SK-N-SH treated with all-trans-retinoic acid at 6 μM for 48 hours (cell line): ENCODE data around the gene CDC14B.

Experiments used
- ATAC-seq: fragments of 200-7000 bp; cut with Tn5 transposase; 3 replicates; pipeline ENCODE4 v1.9.1; 2020; ENCODE audit warnings: mild to moderate bottlenecking, moderate library complexity
- ARNTL ChIP-seq: fragments of 450-650 bp; formaldehyde crosslinking; IDR thresholded peaks from 2 replicates; pipeline ENCODE4 v1.5.0; 2020; ENCODE audit warnings: low read depth, mild to moderate bottlenecking, moderate library complexity, borderline replicate concordance
- CSDC2 ChIP-seq: fragments of 250-450 bp; sonication (Bioruptor Pico); IDR thresholded peaks from 2 replicates; pipeline ENCODE4 v1.5.0; 2020; ENCODE audit warnings: mild to moderate bottlenecking, moderate library complexity
- GLIS3 ChIP-seq: fragments of 250-450 bp; sonication (Bioruptor Pico); IDR thresholded peaks from 2 replicates; pipeline ENCODE4 v1.5.0; 2020; ENCODE audit warnings: mild to moderate bottlenecking, moderate library complexity
- PPARA ChIP-seq: fragments of 250-450 bp; sonication (Bioruptor Pico); IDR thresholded peaks from 2 replicates; pipeline ENCODE4 v1.5.0; 2020; ENCODE audit warnings: mild to moderate bottlenecking, borderline replicate concordance
- TCF4 ChIP-seq: fragments of 250-450 bp; sonication (Bioruptor Pico); IDR thresholded peaks from 2 replicates; pipeline ENCODE4 v1.8.0; 2021; ENCODE audit warnings: mild to moderate bottlenecking, moderate library complexity, borderline replicate concordance
- TOX ChIP-seq: fragments of 250-450 bp; sonication (Bioruptor Pico); IDR thresholded peaks from 2 replicates; pipeline ENCODE4 v1.8.0; 2021; ENCODE audit warnings: mild to moderate bottlenecking, moderate library complexity, borderline replicate concordance
- ZC3H10 ChIP-seq: fragments of 250-450 bp; sonication (Bioruptor Pico); IDR thresholded peaks from 2 replicates; pipeline ENCODE4 v1.5.1; 2021; ENCODE audit warnings: mild to moderate bottlenecking, moderate library complexity
- ZFP3 ChIP-seq: fragments of 250-450 bp; sonication (Bioruptor Pico); IDR thresholded peaks from 2 replicates; pipeline ENCODE4 v1.5.0; 2020; ENCODE audit warnings: mild to moderate bottlenecking, moderate library complexity
- ZFP30 ChIP-seq: fragments of 450-650 bp; formaldehyde crosslinking; IDR thresholded peaks from 2 replicates; pipeline ENCODE4 v1.5.0; 2022; ENCODE audit warnings: mild to moderate bottlenecking, moderate library complexity
- ZNF565 ChIP-seq: fragments of 450-650 bp; formaldehyde crosslinking; conservative IDR thresholded peaks from 2 replicates; pipeline ENCODE4 v1.5.0; 2020; ENCODE audit warnings: low read depth, mild to moderate bottlenecking, moderate library complexity
- ZNF8 ChIP-seq: fragments of 450-650 bp; formaldehyde crosslinking; IDR thresholded peaks from 2 replicates; pipeline ENCODE4 v1.5.0; 2020; ENCODE audit warnings: mild to moderate bottlenecking, moderate library complexity
- TF ChIP-seq, protein P1 (sequence below): fragments of 250-450 bp; sonication (Bioruptor Pico); IDR thresholded peaks from 2 replicates; pipeline ENCODE4 v1.8.0; 2020; ENCODE audit warnings: mild to moderate bottlenecking, moderate library complexity, borderline replicate concordance
- TF ChIP-seq, protein P2 (sequence below): fragments of 250-450 bp; sonication (Bioruptor Pico); IDR thresholded peaks from 2 replicates; pipeline ENCODE4 v1.5.1; 2020; ENCODE audit warnings: low read depth, mild to moderate bottlenecking, moderate library complexity
- TF ChIP-seq, protein P3 (sequence below): fragments of 250-450 bp; sonication (Bioruptor Pico); IDR thresholded peaks from 2 replicates; pipeline ENCODE4 v1.5.1; 2021; ENCODE audit warnings: mild to moderate bottlenecking, moderate library complexity
- TF ChIP-seq, protein P4 (sequence below): fragments of 250-450 bp; sonication (Bioruptor Pico); IDR thresholded peaks from 2 replicates; pipeline ENCODE4 v1.8.0; 2021; ENCODE audit warnings: low read depth, mild to moderate bottlenecking, moderate library complexity, borderline replicate concordance
- TF ChIP-seq, protein P5 (sequence below): fragments of 250-450 bp; sonication (Bioruptor Pico); IDR thresholded peaks from 2 replicates; pipeline ENCODE4 v1.5.0; 2020; ENCODE audit warnings: mild to moderate bottlenecking, moderate library complexity

The CDC14B gene

DNA sequence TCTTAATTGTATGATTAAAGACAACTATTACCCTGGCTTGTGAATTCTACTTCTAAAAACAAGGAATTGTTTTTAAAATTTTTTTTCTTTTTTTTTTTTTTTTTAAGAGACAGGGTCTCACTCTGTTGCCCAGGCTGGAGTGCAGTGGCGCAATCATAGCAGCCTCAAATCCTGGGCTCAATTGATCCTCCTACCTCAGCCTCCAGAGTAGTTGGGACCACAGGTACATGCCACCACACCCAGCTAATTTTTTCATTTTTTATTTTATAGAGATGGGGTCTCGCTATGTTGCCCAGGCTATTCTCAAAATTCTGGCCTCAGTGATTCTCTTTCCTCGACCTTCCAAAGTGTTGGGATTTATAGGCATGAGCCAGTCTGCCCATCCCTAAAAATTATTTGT is 107.4 kb downstream of the CDC14B start:
- TF ChIP-seq, protein P1, sequence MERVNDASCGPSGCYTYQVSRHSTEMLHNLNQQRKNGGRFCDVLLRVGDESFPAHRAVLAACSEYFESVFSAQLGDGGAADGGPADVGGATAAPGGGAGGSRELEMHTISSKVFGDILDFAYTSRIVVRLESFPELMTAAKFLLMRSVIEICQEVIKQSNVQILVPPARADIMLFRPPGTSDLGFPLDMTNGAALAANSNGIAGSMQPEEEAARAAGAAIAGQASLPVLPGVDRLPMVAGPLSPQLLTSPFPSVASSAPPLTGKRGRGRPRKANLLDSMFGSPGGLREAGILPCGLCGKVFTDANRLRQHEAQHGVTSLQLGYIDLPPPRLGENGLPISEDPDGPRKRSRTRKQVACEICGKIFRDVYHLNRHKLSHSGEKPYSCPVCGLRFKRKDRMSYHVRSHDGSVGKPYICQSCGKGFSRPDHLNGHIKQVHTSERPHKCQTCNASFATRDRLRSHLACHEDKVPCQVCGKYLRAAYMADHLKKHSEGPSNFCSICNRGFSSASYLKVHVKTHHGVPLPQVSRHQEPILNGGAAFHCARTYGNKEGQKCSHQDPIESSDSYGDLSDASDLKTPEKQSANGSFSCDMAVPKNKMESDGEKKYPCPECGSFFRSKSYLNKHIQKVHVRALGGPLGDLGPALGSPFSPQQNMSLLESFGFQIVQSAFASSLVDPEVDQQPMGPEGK (CRISPR knock-in tag) = no peak
- TF ChIP-seq ZFP30 (CRISPR knock-in tag) = no peak
- TF ChIP-seq, protein P2, sequence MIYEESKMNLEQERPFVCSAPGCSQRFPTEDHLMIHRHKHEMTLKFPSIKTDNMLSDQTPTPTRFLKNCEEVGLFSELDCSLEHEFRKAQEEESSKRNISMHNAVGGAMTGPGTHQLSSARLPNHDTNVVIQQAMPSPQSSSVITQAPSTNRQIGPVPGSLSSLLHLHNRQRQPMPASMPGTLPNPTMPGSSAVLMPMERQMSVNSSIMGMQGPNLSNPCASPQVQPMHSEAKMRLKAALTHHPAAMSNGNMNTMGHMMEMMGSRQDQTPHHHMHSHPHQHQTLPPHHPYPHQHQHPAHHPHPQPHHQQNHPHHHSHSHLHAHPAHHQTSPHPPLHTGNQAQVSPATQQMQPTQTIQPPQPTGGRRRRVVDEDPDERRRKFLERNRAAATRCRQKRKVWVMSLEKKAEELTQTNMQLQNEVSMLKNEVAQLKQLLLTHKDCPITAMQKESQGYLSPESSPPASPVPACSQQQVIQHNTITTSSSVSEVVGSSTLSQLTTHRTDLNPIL (CRISPR knock-in tag) = no peak
- TF ChIP-seq ZNF8 (CRISPR knock-in tag) = no peak
- no peak for TF ChIP-seq ZFP3
- TF ChIP-seq, protein P3, sequence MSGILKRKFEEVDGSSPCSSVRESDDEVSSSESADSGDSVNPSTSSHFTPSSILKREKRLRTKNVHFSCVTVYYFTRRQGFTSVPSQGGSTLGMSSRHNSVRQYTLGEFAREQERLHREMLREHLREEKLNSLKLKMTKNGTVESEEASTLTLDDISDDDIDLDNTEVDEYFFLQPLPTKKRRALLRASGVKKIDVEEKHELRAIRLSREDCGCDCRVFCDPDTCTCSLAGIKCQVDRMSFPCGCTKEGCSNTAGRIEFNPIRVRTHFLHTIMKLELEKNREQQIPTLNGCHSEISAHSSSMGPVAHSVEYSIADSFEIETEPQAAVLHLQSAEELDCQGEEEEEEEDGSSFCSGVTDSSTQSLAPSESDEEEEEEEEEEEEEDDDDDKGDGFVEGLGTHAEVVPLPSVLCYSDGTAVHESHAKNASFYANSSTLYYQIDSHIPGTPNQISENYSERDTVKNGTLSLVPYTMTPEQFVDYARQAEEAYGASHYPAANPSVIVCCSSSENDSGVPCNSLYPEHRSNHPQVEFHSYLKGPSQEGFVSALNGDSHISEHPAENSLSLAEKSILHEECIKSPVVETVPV (CRISPR knock-in tag) = no peak
- no peak for TF ChIP-seq ZNF565 (CRISPR knock-in tag)
- TF ChIP-seq ZC3H10 (CRISPR knock-in tag) = no peak
- no peak for TF ChIP-seq PPARA
- TF ChIP-seq TOX (CRISPR knock-in tag) = no peak
- no peak for TF ChIP-seq TCF4
- TF ChIP-seq, protein P4, sequence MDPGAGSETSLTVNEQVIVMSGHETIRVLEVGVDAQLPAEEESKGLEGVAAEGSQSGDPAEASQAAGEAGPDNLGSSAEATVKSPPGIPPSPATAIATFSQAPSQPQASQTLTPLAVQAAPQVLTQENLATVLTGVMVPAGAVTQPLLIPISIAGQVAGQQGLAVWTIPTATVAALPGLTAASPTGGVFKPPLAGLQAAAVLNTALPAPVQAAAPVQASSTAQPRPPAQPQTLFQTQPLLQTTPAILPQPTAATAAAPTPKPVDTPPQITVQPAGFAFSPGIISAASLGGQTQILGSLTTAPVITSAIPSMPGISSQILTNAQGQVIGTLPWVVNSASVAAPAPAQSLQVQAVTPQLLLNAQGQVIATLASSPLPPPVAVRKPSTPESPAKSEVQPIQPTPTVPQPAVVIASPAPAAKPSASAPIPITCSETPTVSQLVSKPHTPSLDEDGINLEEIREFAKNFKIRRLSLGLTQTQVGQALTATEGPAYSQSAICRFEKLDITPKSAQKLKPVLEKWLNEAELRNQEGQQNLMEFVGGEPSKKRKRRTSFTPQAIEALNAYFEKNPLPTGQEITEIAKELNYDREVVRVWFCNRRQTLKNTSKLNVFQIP = no peak
- no peak for TF ChIP-seq CSDC2 (CRISPR knock-in tag)
- ATAC-seq = no peak

DNA sequence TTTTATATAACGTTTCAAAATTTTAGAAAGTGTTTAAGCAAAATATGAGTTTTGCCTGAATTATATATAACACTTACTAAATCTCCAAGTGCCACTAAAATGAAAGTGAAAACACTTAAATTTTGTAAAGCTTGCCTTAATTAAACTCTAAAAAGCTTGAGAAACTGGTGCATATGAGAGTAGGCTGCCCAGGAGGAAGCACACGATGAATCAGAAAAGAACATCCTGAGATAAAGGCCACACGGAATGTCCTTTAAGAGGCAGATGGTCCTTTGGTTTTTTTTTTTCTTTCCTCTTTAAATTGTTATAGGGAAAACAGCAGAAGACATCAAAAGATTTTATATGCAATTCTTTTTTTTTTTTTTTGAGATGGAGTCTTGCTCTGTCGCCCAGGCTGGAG is 109.4 kb downstream of the CDC14B start:
- no peak for ATAC-seq
- TF ChIP-seq ZFP30 (CRISPR knock-in tag) (no peak), GLIS3 (CRISPR knock-in tag) (no peak), ZC3H10 (CRISPR knock-in tag) (no peak), ARNTL (CRISPR knock-in tag) (no peak)
- TF ChIP-seq, protein P5, sequence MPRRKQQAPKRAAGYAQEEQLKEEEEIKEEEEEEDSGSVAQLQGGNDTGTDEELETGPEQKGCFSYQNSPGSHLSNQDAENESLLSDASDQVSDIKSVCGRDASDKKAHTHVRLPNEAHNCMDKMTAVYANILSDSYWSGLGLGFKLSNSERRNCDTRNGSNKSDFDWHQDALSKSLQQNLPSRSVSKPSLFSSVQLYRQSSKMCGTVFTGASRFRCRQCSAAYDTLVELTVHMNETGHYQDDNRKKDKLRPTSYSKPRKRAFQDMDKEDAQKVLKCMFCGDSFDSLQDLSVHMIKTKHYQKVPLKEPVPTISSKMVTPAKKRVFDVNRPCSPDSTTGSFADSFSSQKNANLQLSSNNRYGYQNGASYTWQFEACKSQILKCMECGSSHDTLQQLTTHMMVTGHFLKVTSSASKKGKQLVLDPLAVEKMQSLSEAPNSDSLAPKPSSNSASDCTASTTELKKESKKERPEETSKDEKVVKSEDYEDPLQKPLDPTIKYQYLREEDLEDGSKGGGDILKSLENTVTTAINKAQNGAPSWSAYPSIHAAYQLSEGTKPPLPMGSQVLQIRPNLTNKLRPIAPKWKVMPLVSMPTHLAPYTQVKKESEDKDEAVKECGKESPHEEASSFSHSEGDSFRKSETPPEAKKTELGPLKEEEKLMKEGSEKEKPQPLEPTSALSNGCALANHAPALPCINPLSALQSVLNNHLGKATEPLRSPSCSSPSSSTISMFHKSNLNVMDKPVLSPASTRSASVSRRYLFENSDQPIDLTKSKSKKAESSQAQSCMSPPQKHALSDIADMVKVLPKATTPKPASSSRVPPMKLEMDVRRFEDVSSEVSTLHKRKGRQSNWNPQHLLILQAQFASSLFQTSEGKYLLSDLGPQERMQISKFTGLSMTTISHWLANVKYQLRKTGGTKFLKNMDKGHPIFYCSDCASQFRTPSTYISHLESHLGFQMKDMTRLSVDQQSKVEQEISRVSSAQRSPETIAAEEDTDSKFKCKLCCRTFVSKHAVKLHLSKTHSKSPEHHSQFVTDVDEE (CRISPR knock-in tag) = no peak

DNA sequence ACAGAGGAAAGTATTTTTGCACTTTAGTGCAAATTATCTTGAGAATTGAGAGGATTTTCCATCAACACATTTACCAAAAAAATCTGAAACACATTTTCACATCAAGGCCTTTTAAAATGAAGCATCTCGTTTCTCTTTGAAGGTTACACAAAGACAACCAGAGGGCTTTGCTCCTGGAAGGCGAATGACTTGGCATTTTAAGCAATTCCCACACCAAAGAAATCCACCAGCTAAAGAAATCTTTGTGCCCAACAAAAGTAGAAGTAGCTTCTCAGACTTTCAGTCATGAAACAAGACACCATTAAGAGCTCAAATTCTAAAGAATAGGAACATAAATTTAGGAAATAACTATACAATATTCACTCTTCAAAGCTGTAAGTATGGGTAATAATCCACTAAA is 109.8 kb downstream of the CDC14B start:
- ATAC-seq = no peak

More for the DNA sequence above, 109.8 kb downstream of the CDC14B start:
- TF ChIP-seq ARNTL (CRISPR knock-in tag) (no peak), GLIS3 (CRISPR knock-in tag) (no peak), ZNF565 (CRISPR knock-in tag) (no peak), TCF4 (no peak), PPARA (no peak), ZC3H10 (CRISPR knock-in tag) (no peak), ZNF8 (CRISPR knock-in tag) (no peak)
- TF ChIP-seq, protein P1 (CRISPR knock-in tag) = no peak
- TF ChIP-seq, protein P3 (CRISPR knock-in tag) = no peak
- TF ChIP-seq, protein P2 (CRISPR knock-in tag) = no peak
